SU-DHL-6 (cell line): ENCODE measurements around the gene TMEM39A.

Experiments used
- H2AFZ ChIP-seq: fragments of 200-600 bp; sonication (generic); 2 replicates; pipeline ENCODE4 v1.6.1; 2014; ENCODE audit warnings: low read depth, mild to moderate bottlenecking, moderate library complexity, mixed read lengths, antibody characterized with exemption, low read length; ENCODE audit not compliant: severe bottlenecking
- H3F3A ChIP-seq: fragments of 200-600 bp; shearing (Covaris generic); 2 replicates; pipeline ENCODE4 v1.6.0; 2016; ENCODE audit warnings: antibody characterized with exemption, mild to moderate bottlenecking; ENCODE audit not compliant: insufficient read depth
- H3K27ac ChIP-seq: fragments of 200-600 bp; sonication (generic); 2 replicates; pipeline ENCODE4 v1.5.1; 2016; ENCODE audit warnings: low read depth, mild to moderate bottlenecking, low read length, moderate library complexity, mixed read lengths
- H3K27me3 ChIP-seq: fragments of 200-600 bp; sonication (generic), shearing (Covaris generic); 2 replicates; pipeline ENCODE4 v1.6.0; 2014; ENCODE audit warnings: mild to moderate bottlenecking, low read length
- H3K36me3 ChIP-seq: fragments of 200-600 bp; sonication (generic); 2 replicates; pipeline ENCODE4 v1.6.1; 2014; ENCODE audit warnings: mild to moderate bottlenecking, low read length, mixed read lengths
- H3K4me2 ChIP-seq: fragments of 300-600, 200-600 bp; shearing (Covaris generic), sonication (generic); 2 replicates; pipeline ENCODE4 v1.6.0; 2014; ENCODE audit warnings: low read length, low read depth, mild to moderate bottlenecking; ENCODE audit not compliant: poor library complexity, severe bottlenecking
- H3K4me3 ChIP-seq: fragments of 200-600 bp; sonication (generic); 2 replicates; pipeline ENCODE4 v1.5.1; 2014; ENCODE audit warnings: antibody characterized with exemption, low read length, mild to moderate bottlenecking, mixed read lengths; ENCODE audit not compliant: insufficient read depth, poor library complexity, severe bottlenecking
- H3K79me2 ChIP-seq: fragments of 200-600 bp; sonication (generic); 2 replicates; pipeline ENCODE4 v1.6.1; 2014; ENCODE audit warnings: mild to moderate bottlenecking, low read length, moderate library complexity; ENCODE audit not compliant: insufficient read depth
- H3K9ac ChIP-seq: fragments of 200-600 bp; sonication (generic); 2 replicates; pipeline ENCODE4 v1.7.0; 2014; ENCODE audit warnings: mild to moderate bottlenecking, low read length
- H3K9me2 ChIP-seq: fragments of 200-600 bp; sonication (generic); replicated peaks from 2 replicates; pipeline ENCODE4 v1.6.1; 2014; ENCODE audit warnings: low read length; ENCODE audit not compliant: insufficient read depth
- H3K9me3 ChIP-seq: fragments of 200-600 bp; sonication (generic); 2 replicates; pipeline ENCODE4 v1.6.1; 2014; ENCODE audit warnings: low read length, mixed read lengths; ENCODE audit not compliant: insufficient read depth
- H4K20me1 ChIP-seq: fragments of 200-600 bp; sonication (generic); 2 replicates; pipeline ENCODE4 v1.6.1; 2014; ENCODE audit warnings: low read depth, mild to moderate bottlenecking, antibody characterized with exemption, low read length, moderate library complexity, mixed read lengths
- EZH2phosphoT487 ChIP-seq: fragments of 200-600 bp; sonication (generic), shearing (Covaris generic); conservative IDR thresholded peaks from 2 replicates; pipeline ENCODE4 v1.6.1; 2018; ENCODE audit warnings: mild to moderate bottlenecking, antibody characterized with exemption, low read length, moderate library complexity, mixed read lengths
- TF ChIP-seq, protein P1 (sequence below): fragments of 200-600 bp; sonication (generic); IDR thresholded peaks from one replicate; pipeline ENCODE4 v1.5.1; 2017; ENCODE audit warnings: antibody characterized with exemption, mild to moderate bottlenecking, low read length, moderate library complexity; ENCODE audit not compliant: insufficient read depth, poor library complexity, severe bottlenecking

The TMEM39A gene

DNA sequence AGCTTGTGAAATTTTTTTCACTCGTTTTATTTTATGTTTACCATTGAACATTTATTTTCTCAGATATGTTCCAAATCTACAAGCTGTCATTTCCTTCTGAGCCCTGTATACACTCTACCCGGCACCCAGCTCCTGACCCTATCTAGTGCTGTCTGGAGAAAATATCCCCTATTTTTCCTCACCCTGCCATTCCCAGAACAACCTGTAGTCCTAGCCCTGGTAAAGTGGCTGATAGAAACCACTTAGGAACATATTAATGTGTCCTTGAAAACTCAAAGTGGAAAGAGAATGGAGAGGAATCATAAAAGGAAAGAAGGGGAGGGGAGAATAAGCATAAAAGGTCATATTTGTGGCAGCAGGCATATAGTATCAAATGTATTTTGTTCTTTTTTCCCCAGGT, 26.7 kb upstream of the TMEM39A start:
- H4K20me1 ChIP-seq: no peaks in the 10 kb centered on the region
- H3K36me3 ChIP-seq: peaks cover 9% of the 10 kb centered on the region
- TF ChIP-seq, protein P1, sequence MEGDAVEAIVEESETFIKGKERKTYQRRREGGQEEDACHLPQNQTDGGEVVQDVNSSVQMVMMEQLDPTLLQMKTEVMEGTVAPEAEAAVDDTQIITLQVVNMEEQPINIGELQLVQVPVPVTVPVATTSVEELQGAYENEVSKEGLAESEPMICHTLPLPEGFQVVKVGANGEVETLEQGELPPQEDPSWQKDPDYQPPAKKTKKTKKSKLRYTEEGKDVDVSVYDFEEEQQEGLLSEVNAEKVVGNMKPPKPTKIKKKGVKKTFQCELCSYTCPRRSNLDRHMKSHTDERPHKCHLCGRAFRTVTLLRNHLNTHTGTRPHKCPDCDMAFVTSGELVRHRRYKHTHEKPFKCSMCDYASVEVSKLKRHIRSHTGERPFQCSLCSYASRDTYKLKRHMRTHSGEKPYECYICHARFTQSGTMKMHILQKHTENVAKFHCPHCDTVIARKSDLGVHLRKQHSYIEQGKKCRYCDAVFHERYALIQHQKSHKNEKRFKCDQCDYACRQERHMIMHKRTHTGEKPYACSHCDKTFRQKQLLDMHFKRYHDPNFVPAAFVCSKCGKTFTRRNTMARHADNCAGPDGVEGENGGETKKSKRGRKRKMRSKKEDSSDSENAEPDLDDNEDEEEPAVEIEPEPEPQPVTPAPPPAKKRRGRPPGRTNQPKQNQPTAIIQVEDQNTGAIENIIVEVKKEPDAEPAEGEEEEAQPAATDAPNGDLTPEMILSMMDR: no peak
- no peak for TF ChIP-seq EZH2phosphoT487

DNA sequence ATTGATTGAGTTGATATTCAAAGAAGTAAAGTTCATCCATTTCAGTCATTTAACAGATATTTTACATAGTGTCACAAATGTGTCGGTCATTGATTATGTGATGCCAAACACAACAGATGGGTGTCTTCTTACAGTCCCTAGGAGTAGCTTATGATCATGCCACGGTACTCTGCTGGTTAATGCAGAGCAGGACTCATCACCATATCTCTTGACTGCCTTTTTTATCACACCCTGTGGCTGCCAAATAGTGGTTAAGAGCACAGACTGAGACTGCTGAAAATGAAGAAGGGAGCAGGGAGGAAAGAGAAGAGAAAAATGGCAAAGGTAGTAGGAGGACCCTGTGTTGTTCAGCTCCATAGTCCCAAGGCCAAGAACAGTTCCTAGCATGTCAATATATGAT, 22.1 kb upstream of the TMEM39A start:
- H3K9me2 ChIP-seq: no peaks in the 10 kb centered on the region
- H3K4me3 ChIP-seq: no peak overlapping the region
- no peaks in the 10 kb centered on the region for H3K9me3 ChIP-seq
- H3K4me2 ChIP-seq: no peak overlapping the region
- H3F3A ChIP-seq: no peaks in the 10 kb centered on the region
- H4K20me1 ChIP-seq: no peaks in the 10 kb centered on the region
- no peak for TF ChIP-seq EZH2phosphoT487
- TF ChIP-seq, protein P1: no peak
- no peak overlapping the region for H3K9ac ChIP-seq
- H3K27ac ChIP-seq: no peak overlapping the region
- H2AFZ ChIP-seq: no peak overlapping the region
- H3K79me2 ChIP-seq: no peaks in the 10 kb centered on the region
- H3K36me3 ChIP-seq: peaks cover 4% of the 10 kb centered on the region; the same call in 1 of the 2 replicates
- no peaks in the 10 kb centered on the region for H3K27me3 ChIP-seq

More for the DNA sequence above, 26.7 kb upstream of the TMEM39A start:
- no peaks in the 10 kb centered on the region for H3K9me3 ChIP-seq
- no peaks in the 10 kb centered on the region for H3K79me2 ChIP-seq
- H3K9ac ChIP-seq: no peak overlapping the region
- no peak overlapping the region for H3K27ac ChIP-seq
- no peak overlapping the region for H3K4me3 ChIP-seq
- H3F3A ChIP-seq: peaks cover 5% of the 10 kb centered on the region; the same call in 1 of the 2 replicates
- H3K27me3 ChIP-seq: no peaks in the 10 kb centered on the region
- no peak overlapping the region for H3K4me2 ChIP-seq
- H2AFZ ChIP-seq: no peak overlapping the region
- H3K9me2 ChIP-seq: no peaks in the 10 kb centered on the region

DNA sequence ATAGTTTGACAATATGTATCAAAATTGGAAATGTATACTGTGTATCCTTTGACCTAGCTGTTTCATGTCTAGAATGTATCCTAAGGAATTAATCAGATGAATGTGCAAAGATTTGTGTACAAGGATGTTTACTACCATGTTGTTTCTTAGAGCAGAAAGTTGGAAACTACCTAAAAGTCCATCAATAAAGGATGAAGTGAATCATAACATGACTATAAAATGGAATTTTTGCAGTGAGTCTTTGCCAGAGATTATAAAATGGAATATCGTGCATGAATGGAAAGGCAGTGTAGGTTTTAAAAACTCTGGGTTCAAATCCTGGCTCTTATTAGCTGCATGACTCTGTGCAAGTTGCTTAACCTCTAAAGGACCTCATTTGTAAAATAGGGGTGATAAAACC, 19.7 kb upstream of the TMEM39A start:
- Histone ChIP-seq H3K36me3 (peaks cover 4% of the 10 kb centered on the region; the same call in 1 of the 2 replicates), H3K9me2 (no peaks in the 10 kb centered on the region), H3F3A (no peaks in the 10 kb centered on the region), H4K20me1 (no peaks in the 10 kb centered on the region), H3K79me2 (no peaks in the 10 kb centered on the region), H3K4me3 (no peak overlapping the region), H3K9ac (no peak overlapping the region), H2AFZ (no peak overlapping the region), H3K9me3 (no peaks in the 10 kb centered on the region), H3K27me3 (no peaks in the 10 kb centered on the region), H3K27ac (no peak overlapping the region), H3K4me2 (no peak overlapping the region)
- no peak for TF ChIP-seq EZH2phosphoT487
- TF ChIP-seq, protein P1: no peak
